Heart right ventricle (tissue), 16 donors: ENCODE data around the gene BORCS6. TPM values are rescaled to one million over a fixed set of nuclear protein-coding genes. Genes with fewer than 3 reads are reported as not detected.

ENCODE experiments used
- ATAC-seq, 8 donors: fragments of 200-7000 bp; cut with Tn5 transposase; one replicate each; pipeline ENCODE4 v1.9.1; 2020; ENCODE audit warnings: mild to moderate bottlenecking in 8 of 8, moderate library complexity in 8 of 8, moderate number of reproducible peaks in 1 of 8
- DNase-seq, 2 donors: peaks; one replicate each; pipeline ENCODE4 v3.0.0-alpha.2; 2020
- H3K27ac ChIP-seq, 10 donors: fragments of 200-600 bp; sonication (generic) in 2 of 10; one replicate each; pipeline versions ENCODE4 v1.5.0 to v1.8.0; 2020 to 2022; ENCODE audit warnings: mild to moderate bottlenecking in 3 of 10
- H3K27me3 ChIP-seq, 7 donors: fragments of 200-600 bp; one replicate each; pipeline ENCODE4 v1.8.0; 2021 to 2022; ENCODE audit warnings: mild to moderate bottlenecking in 2 of 7
- H3K36me3 ChIP-seq, 9 donors: fragments of 200-600 bp; sonication (generic) in 1 of 9; one replicate each; pipeline versions ENCODE4 v1.5.0 to v1.8.0; 2020 to 2022; ENCODE audit warnings: mild to moderate bottlenecking in 2 of 9
- H3K4me1 ChIP-seq, 9 donors: fragments of 200-600 bp; sonication (generic) in 1 of 9; one replicate each; pipeline versions ENCODE4 v1.5.0 to v1.8.0; 2020 to 2022; ENCODE audit warnings: mild to moderate bottlenecking in 4 of 9
- H3K4me3 ChIP-seq, 10 donors: fragments of 200-600 bp; sonication (generic) in 2 of 10; one replicate each; pipeline versions ENCODE4 v1.5.0 to v1.8.0; 2020 to 2022; ENCODE audit warnings: mild to moderate bottlenecking in 7 of 10, moderate library complexity in 2 of 10
- H3K9me3 ChIP-seq, 11 donors: fragments of 200-600 bp in 10 of 11; sonication (generic) in 2 of 11; one replicate each; pipeline versions ENCODE4 v1.5.0 to v1.8.0; 2013 to 2022; ENCODE audit warnings: mild to moderate bottlenecking in 2 of 11, control low read depth in 1 of 11, moderate library complexity in 1 of 11
- WGBS, 2 donors: extraction: QIAGEN DNeasy Blood & Tissue Kit; methylation state at CpG; one replicate each; pipeline ENCODE4 v1.1.7; 2013; ENCODE audit warnings: inconsistent platforms in 1 of 2; 5-methylcytosine and 5-hydroxymethylcytosine counted together
- intact Hi-C, 10 donors: fragments of 100-400 bp; cut with DNase I; formaldehyde crosslinking; loops; one replicate each; pipeline versions ENCODE4 v1.11.1 to v1.14.2; 2022
- polyA plus RNA-seq, 2 donors: library from polyadenylated mRNA; stranded (reverse); fragments of 200-250 nt; gene quantifications; one replicate each; pipeline ENCODE4 v1.2.3, GENCODE V29; 2013
- total RNA-seq, 10 donors: library from RNA; stranded (reverse); fragmentation: NEBNext Ultra II Directional in 3 of 10; extraction: Animal tissue kit (Norgen Biotek cat#: 25700) in 3 of 10; gene quantifications; one replicate each; pipeline versions ENCODE4 v1.2.1 to v1.2.4, GENCODE V29; 2021 to 2023
- TF ChIP-seq, protein P1 (sequence below), 9 donors: fragments of 200-600 bp; sonication (generic) in 2 of 9; IDR thresholded peaks; one replicate each; pipeline versions ENCODE4 v1.5.0 to v1.8.0; 2021 to 2022; ENCODE audit warnings: antibody characterized with exemption in 9 of 9, mild to moderate bottlenecking in 5 of 9, moderate library complexity in 1 of 9
- donor health status: Arrhythmogenic right ventricular cardiomyopathy.
- donor health status: ischemic (EF 13 %, LVEDD 7.1; RV severe dilation, severe dysfunction).
- donor health status: healthy with polysubstance abuse.
- donor health status: DM: no; HTN: yes; CAD: no.
- donor health status: DM: no; HTN: no; CAD: no.
- donor health status: ischemic (EF 25% LVEDD 6.9; RV normal size, moderate dysfunction).
- donor health status: ischemic (EF 25% LVEDD 5.7; RV mildly dilated, moderate dysfunction).
- donor health status: healthy.
- donor health status: DM: yes; HTN: yes; CAD: no.
- donor health status: Ischemic cardiomyopathy.
- donor health status: ischemic (EF 35%, LVEDD 5.7; RV mildly dilated, moderate dysfunction).
- donor health status: nonischemic (EF 11% LVEDD 7.7; RV severe dilation, severe dysfunction).
- donor health status: DM: yes; HTN: yes; CAD: no.
- donor health status: PGD.
- donor health status: ischemic (EF 29% LVEDD 5.4; RV normal size, mild dysfunction).
- donor health status: nonischemic (EF 23%, LVEDD 6.1; RV moderate dilation, normal function).

BORCS6 gene
- total and polyA plus RNA-seq, 12 donors = 4.2 to 13.8 (median 7.7) TPM

DNA sequence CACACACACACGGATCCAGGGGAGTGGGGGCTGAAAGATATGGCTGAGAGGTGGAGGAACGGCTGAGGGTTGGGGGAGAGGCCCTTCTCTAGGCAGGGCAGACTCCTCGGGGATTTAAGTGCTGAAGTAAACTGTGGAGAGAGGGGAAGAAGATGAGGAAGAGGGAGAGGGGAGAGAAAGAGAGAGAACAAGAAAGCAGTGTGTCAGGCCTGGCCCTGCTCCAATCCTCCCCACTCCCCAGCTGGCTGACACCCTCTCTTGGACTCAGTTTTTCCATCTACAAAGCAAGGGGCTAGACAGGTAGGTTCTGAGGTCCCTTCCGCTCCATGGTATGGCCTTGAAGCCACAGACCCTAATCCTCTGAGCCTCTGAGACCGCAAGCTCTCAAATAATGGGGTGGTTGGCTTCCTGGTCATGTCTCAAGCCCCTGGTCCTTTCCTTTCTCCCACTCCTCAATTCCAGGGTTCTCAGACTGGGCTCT lies 29.2 kb downstream of the BORCS6 start:
- no peaks in the 10 kb centered on the region for H3K27me3 ChIP-seq
- 39 to 42% methylated on average over 5 of the region's 5 CpGs for WGBS, 2 donors
- ATAC-seq (no peak), DNase-seq (no peak)
- H3K4me1 ChIP-seq = peaks cover 30 to 77% (median 64%) of the 10 kb centered on the region in 9 donors
- peaks cover 0 to 34% (median 17%) of the 10 kb centered on the region in 9 donors for H3K36me3 ChIP-seq
- TF ChIP-seq, protein P1, sequence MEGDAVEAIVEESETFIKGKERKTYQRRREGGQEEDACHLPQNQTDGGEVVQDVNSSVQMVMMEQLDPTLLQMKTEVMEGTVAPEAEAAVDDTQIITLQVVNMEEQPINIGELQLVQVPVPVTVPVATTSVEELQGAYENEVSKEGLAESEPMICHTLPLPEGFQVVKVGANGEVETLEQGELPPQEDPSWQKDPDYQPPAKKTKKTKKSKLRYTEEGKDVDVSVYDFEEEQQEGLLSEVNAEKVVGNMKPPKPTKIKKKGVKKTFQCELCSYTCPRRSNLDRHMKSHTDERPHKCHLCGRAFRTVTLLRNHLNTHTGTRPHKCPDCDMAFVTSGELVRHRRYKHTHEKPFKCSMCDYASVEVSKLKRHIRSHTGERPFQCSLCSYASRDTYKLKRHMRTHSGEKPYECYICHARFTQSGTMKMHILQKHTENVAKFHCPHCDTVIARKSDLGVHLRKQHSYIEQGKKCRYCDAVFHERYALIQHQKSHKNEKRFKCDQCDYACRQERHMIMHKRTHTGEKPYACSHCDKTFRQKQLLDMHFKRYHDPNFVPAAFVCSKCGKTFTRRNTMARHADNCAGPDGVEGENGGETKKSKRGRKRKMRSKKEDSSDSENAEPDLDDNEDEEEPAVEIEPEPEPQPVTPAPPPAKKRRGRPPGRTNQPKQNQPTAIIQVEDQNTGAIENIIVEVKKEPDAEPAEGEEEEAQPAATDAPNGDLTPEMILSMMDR (IDR thresholded peaks at IDR 0.05) = no peak
- H3K4me3 ChIP-seq = peak overlapping the region in 3 of 10 donors; percentile 80 to 100 (median 99)
- H3K27ac ChIP-seq = peak overlapping the region in 9 of 10 donors; percentile 97 to 100 (median 100)
- intact Hi-C loops = loop anchor here in 4 of 10 donors (2.0 to 5.0 kb wide), 3 partner anchors 24 to 38 kb away; partner anchors contain the start of gene HES7 (in 2 of the 4)
- no peaks in the 10 kb centered on the region for H3K9me3 ChIP-seq

DNA sequence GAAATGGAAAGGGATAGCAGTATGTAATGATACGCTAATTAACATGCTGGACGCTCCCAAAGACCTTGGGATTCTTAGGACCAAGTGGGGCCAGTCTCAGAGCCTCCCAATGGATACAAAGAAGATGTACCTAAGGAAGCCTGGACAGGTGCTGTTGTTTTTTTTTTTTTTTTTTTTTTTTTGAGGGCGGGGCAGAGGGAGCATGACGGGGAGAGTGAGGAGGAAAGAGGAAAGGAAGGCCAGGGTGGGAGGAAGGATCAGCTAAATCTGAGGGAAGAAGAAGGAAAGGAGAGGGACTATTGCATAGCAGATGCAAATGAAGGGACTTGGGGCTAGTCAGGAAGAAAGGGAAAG lies 29.8 kb downstream of the BORCS6 start:
- H3K4me3 ChIP-seq = no peak overlapping the region
- no peak for DNase-seq
- TF ChIP-seq, protein P1 (IDR thresholded peaks at IDR 0.05) = no peak
- peak overlapping the region in 6 of 10 donors; percentile 26 to 100 (median 100) for H3K27ac ChIP-seq
- intact Hi-C loops = loop anchor here in 4 of 10 donors (2.0 to 5.0 kb wide), 3 partner anchors 23 to 38 kb away; partner anchors contain the start of gene HES7 (in 2 of the 4)
- ATAC-seq = no peak
- no peaks in the 10 kb centered on the region for H3K27me3 ChIP-seq
- no peaks in the 10 kb centered on the region for H3K9me3 ChIP-seq
- H3K4me1 ChIP-seq = peaks cover 30 to 83% (median 61%) of the 10 kb centered on the region in 9 donors
- WGBS, 2 donors = 58 to 62% methylated on average over 3 of the region's 4 CpGs
- H3K36me3 ChIP-seq = peaks cover 0 to 34% (median 17%) of the 10 kb centered on the region in 9 donors

DNA sequence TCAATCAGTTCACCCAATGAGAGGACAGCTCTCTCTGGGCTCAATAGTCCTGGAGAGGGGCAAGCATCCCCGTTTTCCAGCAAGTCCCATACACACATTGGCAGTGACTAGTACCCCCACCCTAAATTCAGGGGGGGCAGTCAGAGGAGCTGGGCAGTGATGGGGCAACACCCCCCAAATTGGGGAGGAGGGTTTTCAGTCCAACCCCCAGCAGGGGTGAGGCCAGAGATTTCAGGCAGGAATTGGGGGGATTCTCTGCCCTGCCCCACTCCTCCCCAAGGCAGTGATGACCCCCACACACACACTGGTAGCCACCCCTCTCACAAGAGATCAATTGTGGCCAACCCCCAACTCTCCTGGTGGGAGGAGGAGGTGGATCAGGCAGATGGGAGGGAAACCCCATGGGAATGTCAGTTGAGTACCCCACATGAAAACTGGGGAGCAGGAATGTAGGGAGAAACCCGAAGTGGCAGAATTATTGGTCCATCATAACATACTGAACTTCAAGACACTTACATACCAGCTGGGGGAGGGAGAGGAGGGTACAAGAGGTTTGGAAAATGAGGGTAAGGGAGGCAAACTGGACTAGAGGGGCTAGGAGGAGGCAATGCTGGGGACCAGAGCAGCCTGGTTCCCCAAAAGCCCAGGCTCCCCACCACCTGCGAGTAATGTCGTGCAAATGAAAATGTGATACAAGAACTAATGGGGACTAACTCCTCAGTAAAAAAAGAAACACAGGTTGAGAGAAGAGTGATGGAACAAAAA lies 30.3 kb downstream of the BORCS6 start:
- WGBS, 2 donors = 74 to 84% methylated on average over 4 of the region's 4 CpGs
- intact Hi-C loops = loop anchor here in 7 of 10 donors (2.0 to 10.0 kb wide), 7 partner anchors 21 to 325 kb away; partner anchors contain the start of genes HES7 (in 3 of the 7), CYB5D1 (in 1 of the 7), KDM6B (in 1 of the 7) and NAA38 (in 1 of the 7)

DNA sequence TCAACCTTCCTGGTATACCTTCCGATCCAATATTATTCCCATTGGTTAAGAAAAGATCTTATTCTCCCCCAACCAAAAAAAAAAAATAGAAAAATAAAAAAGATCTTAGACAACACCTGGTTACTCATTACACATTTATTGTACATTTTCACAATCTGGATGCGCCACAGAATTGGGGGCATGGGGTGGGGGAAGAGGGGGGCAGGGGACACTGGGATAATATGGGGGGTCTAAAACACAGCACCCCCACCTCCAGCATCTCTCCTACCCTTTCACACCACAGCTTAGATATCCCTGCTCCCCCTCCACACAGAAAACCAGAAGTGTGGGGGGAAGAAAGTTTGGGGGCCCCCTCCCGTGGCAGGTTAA lies 31.0 kb downstream of the BORCS6 start:
- H3K9me3 ChIP-seq = no peaks in the 10 kb centered on the region
- peak overlapping the region in 1 of 10 donors; percentile 2 for H3K4me3 ChIP-seq
- TF ChIP-seq, protein P1 (IDR thresholded peaks at IDR 0.05) = no peak
- DNase-seq (no peak), ATAC-seq (no peak)
- H3K27me3 ChIP-seq = no peaks in the 10 kb centered on the region
- peaks cover 0 to 34% (median 17%) of the 10 kb centered on the region in 9 donors for H3K36me3 ChIP-seq
- WGBS, 2 donors = 60% methylated on average over 3 of the region's 3 CpGs
- peaks cover 23 to 85% (median 50%) of the 10 kb centered on the region in 9 donors for H3K4me1 ChIP-seq
- intact Hi-C loops = loop anchor here in 4 of 10 donors (2.0 to 10.0 kb wide), 5 partner anchors 20 to 324 kb away; partner anchors contain the start of genes CYB5D1 (in 1 of the 4), HES7 (in 1 of the 4), KDM6B (in 1 of the 4) and NAA38 (in 1 of the 4)
- peak overlapping the region in 9 of 10 donors; percentile 52 to 99 (median 97) for H3K27ac ChIP-seq

More for the DNA sequence above, 30.3 kb downstream of the BORCS6 start:
- peaks cover 28 to 85% (median 56%) of the 10 kb centered on the region in 9 donors for H3K4me1 ChIP-seq
- no peak overlapping the region for H3K4me3 ChIP-seq
- H3K36me3 ChIP-seq = peaks cover 0 to 34% (median 17%) of the 10 kb centered on the region in 9 donors
- H3K27ac ChIP-seq = peak overlapping the region in 9 of 10 donors; percentile 20 to 100 (median 97)
- TF ChIP-seq, protein P1 (IDR thresholded peaks at IDR 0.05) = no peak
- no peaks in the 10 kb centered on the region for H3K9me3 ChIP-seq
- DNase-seq (no peak), ATAC-seq (no peak)
- H3K27me3 ChIP-seq = no peaks in the 10 kb centered on the region
